ENCODE measurements around the gene TOE1.

The TOE1 gene

GRCh38 chr1:45348609-45348965, 8.6 kb downstream of the TOE1 start:
- no peak for TF ChIP-seq ZFX (IDR thresholded peaks at IDR 0.05)
- TF ChIP-seq CTCF (conservative IDR thresholded peaks at IDR 0.05), result no peak

GRCh38 chr1:45348966-45349677, 9.2 kb downstream of the TOE1 start:
- H3K27ac ChIP-seq, result peak overlapping the region; percentile 67
- TF ChIP-seq CTCF (conservative IDR thresholded peaks at IDR 0.05) (no peak), ZFX (IDR thresholded peaks at IDR 0.05) (no peak)

More at GRCh38 chr1:45348609-45348965, 8.6 kb downstream of the TOE1 start:
- H3K27ac ChIP-seq, result peak overlapping the region; percentile 67

- no peak overlapping the region for H3K27ac ChIP-seq
- TF ChIP-seq CTCF (conservative IDR thresholded peaks at IDR 0.05), result no peak
- TF ChIP-seq ZFX (IDR thresholded peaks at IDR 0.05), result no peak
These were observed 11.5 kb downstream of the TOE1 start for GRCh38 chr1:45351508-45351907.

- TF ChIP-seq ZFX (IDR thresholded peaks at IDR 0.05), result no peak
- no peak for TF ChIP-seq CTCF (conservative IDR thresholded peaks at IDR 0.05)
These were observed 13.7 kb downstream of the TOE1 start for GRCh38 chr1:45353685-45354084.

GRCh38 chr1:45354838-45355237, 14.9 kb downstream of the TOE1 start:
- H3K27ac ChIP-seq, result no peak overlapping the region
- no peak for TF ChIP-seq CTCF (conservative IDR thresholded peaks at IDR 0.05)
- no peak for TF ChIP-seq ZFX (IDR thresholded peaks at IDR 0.05)

More at GRCh38 chr1:45353685-45354084, 13.7 kb downstream of the TOE1 start:
- H3K27ac ChIP-seq, result no peak overlapping the region

- no peak overlapping the region for H3K27ac ChIP-seq
- TF ChIP-seq ZFX (IDR thresholded peaks at IDR 0.05) (no peak), CTCF (conservative IDR thresholded peaks at IDR 0.05) (no peak)
These were observed 15.7 kb downstream of the TOE1 start for GRCh38 chr1:45355683-45356082.

GRCh38 chr1:45356186-45356585, 16.2 kb downstream of the TOE1 start:
- H3K27ac ChIP-seq, result no peak overlapping the region
- no peak for TF ChIP-seq ZFX (IDR thresholded peaks at IDR 0.05)
- TF ChIP-seq CTCF (conservative IDR thresholded peaks at IDR 0.05), result no peak

Data from C4-2B (cell line).